DOHH2 (cell line): Measurements from ENCODE around the gene TMEM132E.

Experiments
- H3F3A ChIP-seq: fragments of 200-600 bp; sonication (generic), shearing (Covaris generic); 2 replicates; pipeline ENCODE4 v1.6.0; 2016; ENCODE audit warnings: antibody characterized with exemption, mild to moderate bottlenecking; ENCODE audit not compliant: control insufficient read depth, insufficient read depth
- H3K27ac ChIP-seq: fragments of 200-600 bp; sonication (generic); 2 replicates; pipeline ENCODE4 v1.5.1; 2014; ENCODE audit warnings: low read depth, mild to moderate bottlenecking, low read length, moderate library complexity
- H3K27me3 ChIP-seq: fragments of 200-600 bp; sonication (generic); 2 replicates; pipeline ENCODE4 v1.6.1; 2014; ENCODE audit warnings: mild to moderate bottlenecking, low read length, mixed read lengths; ENCODE audit not compliant: control insufficient read depth
- H3K36me3 ChIP-seq: fragments of 200-600 bp; sonication (generic); 2 replicates; pipeline ENCODE4 v1.6.1; 2014; ENCODE audit warnings: mild to moderate bottlenecking, low read length, moderate library complexity, mixed read lengths; ENCODE audit not compliant: control insufficient read depth
- H3K4me1 ChIP-seq: fragments of 200-600 bp; sonication (generic); 2 replicates; pipeline ENCODE4 v1.6.1; 2014; ENCODE audit warnings: mild to moderate bottlenecking, low read length, mixed read lengths; ENCODE audit not compliant: control insufficient read depth
- H3K4me2 ChIP-seq: fragments of 200-600 bp; sonication (generic); 2 replicates; pipeline ENCODE4 v1.6.0; 2014; ENCODE audit warnings: mild to moderate bottlenecking, low read length, moderate library complexity
- H3K4me3 ChIP-seq: fragments of 200-600 bp; sonication (generic); 2 replicates; pipeline ENCODE4 v1.5.1; 2014; ENCODE audit warnings: mild to moderate bottlenecking, low read length, mixed read lengths
- H3K79me2 ChIP-seq: fragments of 200-600 bp; sonication (generic); 2 replicates; pipeline ENCODE4 v1.6.1; 2014; ENCODE audit warnings: mild to moderate bottlenecking, low read length, mixed read lengths; ENCODE audit not compliant: control insufficient read depth
- H3K9me2 ChIP-seq: fragments of 200-600 bp; sonication (generic); replicated peaks from 2 replicates; pipeline ENCODE4 v1.6.1; 2014; ENCODE audit warnings: mild to moderate bottlenecking, low read length, mixed read lengths; ENCODE audit not compliant: control insufficient read depth
- H3K9me3 ChIP-seq: fragments of 200-600 bp; sonication (generic); 2 replicates; pipeline ENCODE4 v1.6.1; 2014; ENCODE audit warnings: antibody characterized with exemption, low read length, mixed read lengths; ENCODE audit not compliant: control insufficient read depth, insufficient read depth
- H4K20me1 ChIP-seq: fragments of 200-600 bp; sonication (generic); 2 replicates; pipeline ENCODE4 v1.6.0; 2014; ENCODE audit warnings: low read depth, mild to moderate bottlenecking, antibody characterized with exemption, low read length, moderate library complexity; ENCODE audit not compliant: control insufficient read depth, insufficient read depth
- EZH2phosphoT487 ChIP-seq: fragments of 200-600 bp; sonication (generic); IDR thresholded peaks from 2 replicates; pipeline ENCODE4 v1.6.1; 2017; ENCODE audit warnings: borderline replicate concordance, mild to moderate bottlenecking, antibody characterized with exemption, low read length, moderate library complexity, mixed read lengths
- TF ChIP-seq, protein P1 (sequence below): fragments of 200-600 bp; sonication (generic); IDR thresholded peaks from one replicate; pipeline ENCODE4 v1.5.1; 2014; ENCODE audit warnings: antibody characterized with exemption, mild to moderate bottlenecking, low read depth, low read length; ENCODE audit not compliant: poor library complexity, severe bottlenecking

Gene TMEM132E

GRCh38 chr17:34628879-34629278 lies 49.5 kb downstream of the TMEM132E start:
- no peaks in the 10 kb centered on the region for H4K20me1 ChIP-seq
- TF ChIP-seq, protein P1, sequence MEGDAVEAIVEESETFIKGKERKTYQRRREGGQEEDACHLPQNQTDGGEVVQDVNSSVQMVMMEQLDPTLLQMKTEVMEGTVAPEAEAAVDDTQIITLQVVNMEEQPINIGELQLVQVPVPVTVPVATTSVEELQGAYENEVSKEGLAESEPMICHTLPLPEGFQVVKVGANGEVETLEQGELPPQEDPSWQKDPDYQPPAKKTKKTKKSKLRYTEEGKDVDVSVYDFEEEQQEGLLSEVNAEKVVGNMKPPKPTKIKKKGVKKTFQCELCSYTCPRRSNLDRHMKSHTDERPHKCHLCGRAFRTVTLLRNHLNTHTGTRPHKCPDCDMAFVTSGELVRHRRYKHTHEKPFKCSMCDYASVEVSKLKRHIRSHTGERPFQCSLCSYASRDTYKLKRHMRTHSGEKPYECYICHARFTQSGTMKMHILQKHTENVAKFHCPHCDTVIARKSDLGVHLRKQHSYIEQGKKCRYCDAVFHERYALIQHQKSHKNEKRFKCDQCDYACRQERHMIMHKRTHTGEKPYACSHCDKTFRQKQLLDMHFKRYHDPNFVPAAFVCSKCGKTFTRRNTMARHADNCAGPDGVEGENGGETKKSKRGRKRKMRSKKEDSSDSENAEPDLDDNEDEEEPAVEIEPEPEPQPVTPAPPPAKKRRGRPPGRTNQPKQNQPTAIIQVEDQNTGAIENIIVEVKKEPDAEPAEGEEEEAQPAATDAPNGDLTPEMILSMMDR, result no peak
- no peak for TF ChIP-seq EZH2phosphoT487
- H3K79me2 ChIP-seq, result no peaks in the 10 kb centered on the region
- no peaks in the 10 kb centered on the region for H3K4me1 ChIP-seq
- H3K9me2 ChIP-seq, result no peaks in the 10 kb centered on the region
- no peak overlapping the region for H3K27ac ChIP-seq
- H3F3A ChIP-seq, result no peaks in the 10 kb centered on the region
- H3K36me3 ChIP-seq, result no peaks in the 10 kb centered on the region
- no peak overlapping the region for H3K4me2 ChIP-seq
- no peak overlapping the region for H3K4me3 ChIP-seq
- H3K9me3 ChIP-seq, result no peaks in the 10 kb centered on the region
- H3K27me3 ChIP-seq, result 0 out of 2 replicates have a peak, but pooled peaks cover 2% of the 10 kb centered on the region

- Histone ChIP-seq H3K9me2 (no peaks in the 10 kb centered on the region), H3K4me2 (no peak overlapping the region), H3K27ac (no peak overlapping the region)
Measured at GRCh38 chr17:34633351-34633750, 54.0 kb downstream of the TMEM132E start.

GRCh38 chr17:34633760-34634159 lies 54.4 kb downstream of the TMEM132E start:
- H3K9me3 ChIP-seq, result no peaks in the 10 kb centered on the region
- H3K4me1 ChIP-seq, result no peaks in the 10 kb centered on the region
- H3K79me2 ChIP-seq, result no peaks in the 10 kb centered on the region
- H3K27me3 ChIP-seq, result no peaks in the 10 kb centered on the region
- no peak overlapping the region for H3K27ac ChIP-seq
- no peaks in the 10 kb centered on the region for H3K36me3 ChIP-seq
- no peaks in the 10 kb centered on the region for H3F3A ChIP-seq
- H3K4me3 ChIP-seq, result no peak overlapping the region
- TF ChIP-seq EZH2phosphoT487, result no peak
- TF ChIP-seq, protein P1, result no peak
- no peaks in the 10 kb centered on the region for H4K20me1 ChIP-seq
- H3K9me2 ChIP-seq, result no peaks in the 10 kb centered on the region
- H3K4me2 ChIP-seq, result no peak overlapping the region

More at GRCh38 chr17:34633351-34633750, 54.0 kb downstream of the TMEM132E start:
- H3K27me3 ChIP-seq, result no peaks in the 10 kb centered on the region
- H3K79me2 ChIP-seq, result no peaks in the 10 kb centered on the region
- no peaks in the 10 kb centered on the region for H3K4me1 ChIP-seq
- TF ChIP-seq EZH2phosphoT487, result no peak
- TF ChIP-seq, protein P1, result no peak
- no peaks in the 10 kb centered on the region for H3K9me3 ChIP-seq
- H3K4me3 ChIP-seq, result no peak overlapping the region
- H3F3A ChIP-seq, result no peaks in the 10 kb centered on the region
- no peaks in the 10 kb centered on the region for H3K36me3 ChIP-seq
- no peaks in the 10 kb centered on the region for H4K20me1 ChIP-seq
